GM11168 (cell line): ENCODE data around the gene MEI4.
"Not testable (repeated sequence)": the region's sequence is repeated elsewhere in the genome, so short reads cannot be mapped to it uniquely, and the experiment has no call there.

Experiments
- in situ Hi-C: fragments of 300-500 bp; cut with MboI; formaldehyde crosslinking; loops from one replicate; pipeline ENCODE4 v1.12.0; 2022; ENCODE audit warnings: low sequenced_read_pairs; ENCODE audit not compliant: unreplicated experiment

The MEI4 gene

DNA sequence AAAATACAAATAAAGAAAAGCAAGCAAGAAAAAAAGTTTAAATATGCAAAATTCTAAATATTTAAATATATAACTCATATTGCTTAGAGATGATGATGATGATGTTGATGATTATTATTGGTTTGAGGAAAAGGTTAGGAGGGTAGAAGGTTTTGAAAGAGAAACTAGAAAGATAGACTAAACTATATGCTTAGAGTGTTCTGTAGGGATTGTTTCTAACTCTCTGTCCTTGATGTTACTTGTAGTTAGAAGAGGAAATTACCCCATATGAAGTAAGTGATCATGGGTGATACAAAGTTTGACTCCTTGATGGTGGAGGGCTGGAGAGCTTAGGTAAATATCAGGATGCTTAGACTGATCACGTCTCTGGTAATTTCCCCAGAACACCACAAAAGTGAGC, 159.5 kb downstream of the MEI4 start:
- in situ Hi-C loops = no loop called here

DNA sequence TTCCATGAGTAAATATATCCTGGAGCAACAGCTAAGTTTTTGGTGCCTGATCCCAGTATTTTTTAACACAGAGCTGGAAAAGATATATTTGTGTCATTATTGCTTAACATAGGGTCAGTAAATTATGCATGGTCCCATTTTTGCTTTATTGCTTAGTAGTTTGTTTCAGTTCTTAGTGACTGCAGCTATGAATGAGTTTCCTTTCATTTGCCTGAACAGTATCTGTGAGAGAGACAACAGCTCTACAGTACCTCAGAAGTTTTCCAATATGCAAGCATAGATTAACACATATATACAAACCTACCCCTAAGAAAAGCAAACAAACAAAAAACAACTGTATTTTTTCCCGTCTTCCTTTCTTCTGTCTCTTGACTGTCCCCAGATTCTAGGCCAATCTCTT, 160.3 kb downstream of the MEI4 start:
- in situ Hi-C loops = no loop called here

DNA sequence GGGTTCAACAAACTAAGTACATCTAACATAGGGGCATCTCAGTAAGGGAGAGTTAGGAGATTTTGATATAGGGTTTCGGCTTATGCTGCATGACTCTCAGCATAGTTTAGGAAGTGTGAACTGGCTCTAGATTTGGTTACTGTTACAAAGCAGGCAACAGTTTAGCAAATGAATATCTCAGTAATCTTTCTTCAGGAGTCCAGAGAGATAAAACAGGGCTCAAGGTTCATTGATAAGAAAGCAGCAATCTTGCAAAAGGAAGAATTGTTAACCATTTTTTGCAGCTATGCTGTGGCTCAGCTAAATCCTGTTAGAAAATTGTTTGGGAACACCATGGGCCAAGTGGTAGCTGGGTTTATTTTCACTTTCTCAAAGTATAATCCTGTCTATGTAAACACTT, 161.3 kb downstream of the MEI4 start:
- in situ Hi-C loops = no loop called here

GRCh38 chr6:77815531-77815930, 162.7 kb downstream of the MEI4 start:
- in situ Hi-C loops = no loop called here

DNA sequence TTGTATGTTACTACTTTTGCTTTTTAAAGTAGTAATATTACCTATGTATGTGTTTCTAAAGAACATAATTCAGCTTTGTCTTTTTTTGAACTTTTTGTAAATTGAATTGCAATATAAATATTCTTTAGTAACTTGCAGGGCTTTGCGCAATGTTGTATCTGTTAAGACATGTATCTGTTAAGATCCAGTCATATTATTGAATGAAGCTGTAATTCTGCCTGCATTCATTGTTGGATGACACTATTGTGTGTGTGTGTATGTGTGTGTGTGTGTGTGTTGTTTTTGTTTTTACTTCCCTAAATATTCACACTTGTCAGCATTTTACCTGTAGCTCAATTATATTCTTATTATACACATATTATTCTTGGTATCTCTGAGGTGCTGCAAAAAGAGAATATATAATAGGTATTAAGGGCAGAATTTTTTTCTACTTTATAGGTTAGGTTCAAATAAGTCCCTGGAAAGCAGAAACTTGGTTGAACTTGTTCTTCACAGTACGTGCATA, 164.0 kb downstream of the MEI4 start:
- in situ Hi-C loops = no loop called here

- in situ Hi-C loops = no loop called here
These were observed 169.4 kb downstream of the MEI4 start for GRCh38 chr6:77822265-77822664.

GRCh38 chr6:77825204-77825603, 172.4 kb downstream of the MEI4 start:
- in situ Hi-C loops = no loop called here

DNA sequence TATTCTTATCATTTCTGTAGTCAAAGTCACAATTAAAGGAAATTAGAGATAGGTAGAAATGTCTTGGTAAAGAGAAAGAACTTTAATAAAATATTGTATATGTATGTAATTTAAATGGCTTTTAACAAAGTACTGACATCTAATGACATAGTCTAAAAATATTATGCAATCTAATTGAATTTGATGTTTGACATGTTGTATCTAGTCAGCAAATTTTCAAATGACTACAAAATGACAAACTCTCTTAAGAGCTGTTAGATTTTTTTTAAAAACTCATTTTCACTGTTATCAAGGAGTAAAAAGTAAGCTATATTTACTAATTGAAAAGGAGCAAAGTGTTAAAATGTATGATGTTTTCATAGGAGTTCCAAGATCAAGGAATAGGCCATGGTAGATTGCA, 176.9 kb downstream of the MEI4 start:
- in situ Hi-C loops = no loop called here

DNA sequence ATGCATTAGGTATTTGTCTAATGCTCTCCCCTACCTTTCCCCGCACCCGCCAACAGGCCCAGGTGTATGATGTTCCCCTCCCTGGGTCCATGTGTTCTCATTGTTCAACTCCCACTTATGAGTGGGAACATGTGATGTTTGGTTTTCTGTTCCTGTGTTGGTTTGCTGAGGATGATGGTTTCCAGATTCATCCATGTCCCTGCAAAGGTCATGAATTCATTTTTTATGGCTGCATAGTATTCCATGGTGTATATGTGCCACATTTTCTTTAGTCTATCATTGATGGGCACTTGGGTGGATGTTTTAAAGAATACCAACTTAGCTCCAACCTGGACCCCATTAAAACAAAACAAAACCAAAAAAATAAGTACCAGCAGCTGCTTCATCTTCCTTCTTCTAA, 180.9 kb downstream of the MEI4 start:
- in situ Hi-C loops = not testable (repeated sequence)

GRCh38 chr6:77834591-77834996, 181.8 kb downstream of the MEI4 start:
- in situ Hi-C loops = no loop called here

DNA sequence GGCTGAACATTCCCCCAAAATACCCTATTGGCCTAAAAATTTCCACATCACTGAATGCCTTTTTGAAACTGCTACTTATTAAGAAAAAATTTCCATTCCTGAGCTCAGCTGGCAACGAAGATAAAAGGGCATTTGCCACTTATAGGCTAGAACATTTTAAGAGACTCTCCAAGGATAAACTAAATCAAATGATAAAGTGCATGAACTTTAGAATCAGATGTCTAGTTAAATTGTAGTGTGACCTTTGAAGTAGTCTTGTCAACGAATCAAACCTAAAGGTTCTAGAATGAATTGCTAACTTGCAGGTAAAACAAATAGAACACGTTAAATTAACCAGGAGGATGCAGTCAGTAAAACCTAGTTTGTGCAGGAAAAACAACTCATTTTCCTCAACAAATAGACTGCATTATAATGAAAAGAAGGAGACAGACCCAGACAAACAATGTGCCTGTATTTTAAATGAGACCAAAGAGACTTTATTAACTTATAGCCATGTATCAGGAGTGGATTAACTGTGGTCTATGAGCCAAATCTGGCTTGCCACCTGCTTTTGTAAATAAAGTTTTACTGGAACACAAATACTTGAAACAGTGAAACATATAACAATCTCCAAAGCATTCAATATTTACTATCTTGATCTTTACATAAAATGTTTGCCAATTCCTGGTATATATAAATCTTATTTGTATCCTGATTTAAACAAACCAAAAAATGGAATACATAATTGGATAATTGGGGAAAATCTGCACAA, 184.4 kb downstream of the MEI4 start:
- in situ Hi-C loops = no loop called here

GRCh38 chr6:77839292-77839691, 186.5 kb downstream of the MEI4 start:
- in situ Hi-C loops = no loop called here

GRCh38 chr6:77844822-77845221, 192.0 kb downstream of the MEI4 start:
- in situ Hi-C loops = no loop called here

GRCh38 chr6:77853401-77853800, 200.6 kb downstream of the MEI4 start:
- in situ Hi-C loops = no loop called here

DNA sequence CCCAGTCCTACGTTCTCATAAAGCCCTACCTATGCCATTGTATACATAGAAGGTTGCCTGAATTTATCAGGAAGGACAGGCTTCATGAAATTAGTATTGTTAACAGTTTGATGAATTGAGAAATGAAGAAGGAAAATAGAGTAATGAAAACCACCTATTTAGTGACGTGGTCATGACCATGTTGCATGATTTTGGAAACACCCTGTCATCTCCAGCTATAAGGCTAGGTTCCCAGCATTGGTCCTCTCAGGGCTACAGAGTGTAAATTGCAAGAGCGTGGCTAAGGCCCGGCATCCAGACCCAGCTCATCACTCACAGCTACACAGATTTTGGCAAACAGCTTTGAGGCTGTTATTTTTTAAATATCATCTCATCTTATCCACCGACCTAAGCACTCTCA, 203.6 kb downstream of the MEI4 start:
- in situ Hi-C loops = no loop called here

- in situ Hi-C loops = no loop called here
These were observed 204.6 kb downstream of the MEI4 start for GRCh38 chr6:77857421-77857820.

DNA sequence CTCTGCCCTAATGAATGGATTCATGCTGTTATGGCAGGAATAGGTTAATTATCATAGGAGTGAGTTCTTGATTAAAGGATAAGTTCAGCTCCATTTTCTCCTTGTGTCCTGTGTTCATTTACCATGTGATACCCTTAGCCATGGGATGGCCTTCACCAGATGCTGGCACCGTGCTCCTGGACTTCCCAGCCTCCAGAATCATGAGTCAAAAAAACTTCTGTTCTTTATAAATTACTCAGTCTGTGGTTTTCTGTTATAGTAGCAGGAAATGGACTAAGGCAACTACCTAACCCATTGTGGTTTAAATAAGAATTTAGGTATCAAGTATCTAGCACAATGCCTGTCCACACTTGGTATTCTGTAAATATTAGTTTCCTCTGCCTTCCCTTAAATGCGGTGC, 223.5 kb downstream of the MEI4 start:
- in situ Hi-C loops = no loop called here

GRCh38 chr6:77879527-77879926, 226.7 kb downstream of the MEI4 start:
- in situ Hi-C loops = no loop called here

GRCh38 chr6:77880501-77880900, 227.7 kb downstream of the MEI4 start:
- in situ Hi-C loops = no loop called here

DNA sequence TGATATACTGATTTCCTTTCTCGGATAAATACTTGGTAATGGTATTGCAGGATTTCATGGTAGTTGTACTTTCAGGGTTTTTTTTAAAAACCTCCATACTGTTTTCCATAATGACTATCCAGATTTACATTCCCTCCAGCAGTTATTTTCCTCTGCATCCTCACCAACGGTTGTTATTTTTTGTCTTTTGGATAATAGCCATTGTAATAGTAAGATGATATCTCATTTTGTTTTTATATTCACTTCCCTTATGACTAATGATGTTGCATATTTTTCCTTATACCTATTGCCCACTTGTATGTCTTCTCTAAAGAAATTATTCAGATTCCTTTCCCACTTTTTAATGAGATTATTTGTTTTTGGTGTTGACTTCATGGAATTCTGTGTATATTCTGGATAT, 231.0 kb downstream of the MEI4 start:
- in situ Hi-C loops = no loop called here

GRCh38 chr6:77893391-77893790, 240.6 kb downstream of the MEI4 start:
- in situ Hi-C loops = no loop called here

- in situ Hi-C loops = no loop called here
These were observed 253.2 kb downstream of the MEI4 start for GRCh38 chr6:77906070-77906469.
